HEK293 (cell line): ENCODE results near the gene CMC4.

Experiments
- GLI2 ChIP-seq: fragments of 450-650 bp; formaldehyde crosslinking; IDR thresholded peaks from 2 replicates; pipeline ENCODE4; 2017; ENCODE audit warnings: missing biosample characterization, missing genetic modification characterization, low read depth, borderline replicate concordance
- KLF8 ChIP-seq: fragments of 450-650 bp; formaldehyde crosslinking; IDR thresholded peaks from 2 replicates; pipeline ENCODE4 v1.5.1; 2016; ENCODE audit warnings: missing biosample characterization, missing genetic modification characterization
- PRDM10 ChIP-seq: fragments of 450-650 bp; formaldehyde crosslinking; IDR thresholded peaks from 2 replicates; pipeline ENCODE4 v1.5.1; 2016; ENCODE audit warnings: missing biosample characterization, missing genetic modification characterization
- SALL2 ChIP-seq: fragments of 450-650 bp; formaldehyde crosslinking; IDR thresholded peaks from 2 replicates; pipeline ENCODE4 v1.5.0; 2017; ENCODE audit warnings: missing biosample characterization, mild to moderate bottlenecking, missing genetic modification characterization, borderline replicate concordance
- SP2 ChIP-seq: fragments of 450-650 bp; formaldehyde crosslinking; IDR thresholded peaks from 2 replicates; pipeline ENCODE4 v1.5.1; 2016; ENCODE audit warnings: missing biosample characterization, missing genetic modification characterization
- SP7 ChIP-seq: fragments of 450-650 bp; formaldehyde crosslinking; IDR thresholded peaks from 2 replicates; pipeline ENCODE4 v1.5.1; 2016; ENCODE audit warnings: missing biosample characterization, missing genetic modification characterization
- ZBTB10 ChIP-seq: fragments of 450-650 bp; formaldehyde crosslinking; IDR thresholded peaks from 2 replicates; pipeline ENCODE4 v1.5.1; 2016; ENCODE audit warnings: missing biosample characterization, missing genetic modification characterization
- ZBTB20 ChIP-seq: fragments of 450-650 bp; formaldehyde crosslinking; IDR thresholded peaks from 2 replicates; pipeline ENCODE4 v1.5.1; 2016; ENCODE audit warnings: missing biosample characterization, missing genetic modification characterization
- ZBTB8A ChIP-seq: fragments of 450-650 bp; formaldehyde crosslinking; IDR thresholded peaks from 2 replicates; pipeline ENCODE4 v1.5.1; 2016; ENCODE audit warnings: missing biosample characterization, missing genetic modification characterization
- ZNF280D ChIP-seq: fragments of 450-650 bp; formaldehyde crosslinking; IDR thresholded peaks from 2 replicates; pipeline ENCODE4 v1.5.1; 2016; ENCODE audit warnings: missing biosample characterization, missing genetic modification characterization
- ZNF354C ChIP-seq: fragments of 450-650 bp; formaldehyde crosslinking; IDR thresholded peaks from 2 replicates; pipeline ENCODE4 v1.5.1; 2016; ENCODE audit warnings: missing biosample characterization, missing genetic modification characterization, low read depth, borderline replicate concordance
- ZNF518A ChIP-seq: fragments of 450-650 bp; formaldehyde crosslinking; conservative IDR thresholded peaks from 2 replicates; pipeline ENCODE4 v1.5.1; 2016; ENCODE audit warnings: low read depth, missing biosample characterization, missing genetic modification characterization
- ZNF585B ChIP-seq: fragments of 450-650 bp; formaldehyde crosslinking; IDR thresholded peaks from 2 replicates; pipeline ENCODE4 v1.5.1; 2016; ENCODE audit warnings: missing biosample characterization, missing genetic modification characterization
- ZNF600 ChIP-seq: fragments of 450-650 bp; formaldehyde crosslinking; IDR thresholded peaks from 2 replicates; pipeline ENCODE4 v1.5.1; 2016; ENCODE audit warnings: missing biosample characterization, missing genetic modification characterization
- ZNF76 ChIP-seq: fragments of 450-650 bp; formaldehyde crosslinking; IDR thresholded peaks from 2 replicates; pipeline ENCODE4; 2016; ENCODE audit warnings: low read depth, missing biosample characterization, missing genetic modification characterization, borderline replicate concordance
- TF ChIP-seq, protein P1 (sequence below): fragments of 450-650 bp; formaldehyde crosslinking; conservative IDR thresholded peaks from 2 replicates; pipeline ENCODE4 v1.5.1; 2016; ENCODE audit warnings: low read depth, missing biosample characterization, missing genetic modification characterization
- TF ChIP-seq, protein P2 (sequence below): fragments of 450-650 bp; formaldehyde crosslinking; IDR thresholded peaks from 2 replicates; pipeline ENCODE4 v1.5.1; 2016; ENCODE audit warnings: missing biosample characterization, missing genetic modification characterization

CMC4 gene

DNA sequence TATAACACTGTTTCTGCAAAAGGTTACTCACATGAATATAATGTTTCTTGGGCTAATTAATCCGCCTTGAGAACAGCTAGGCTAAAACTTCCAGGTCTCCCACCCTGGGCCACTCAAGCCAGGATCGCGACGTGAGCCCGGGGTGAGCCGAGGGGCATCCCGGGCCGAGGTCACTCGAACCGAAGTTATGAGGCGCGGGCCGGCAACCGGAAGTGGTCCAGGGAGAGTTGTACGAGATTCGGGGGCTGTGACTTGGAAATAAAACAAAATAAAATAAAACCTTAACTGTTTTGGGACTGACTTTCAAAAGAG, 317 bp downstream of the CMC4 start (continued):
- TF ChIP-seq PRDM10 (tag by site-specific recombination) (peak; percentile 52), SP7 (tag by site-specific recombination) (0 out of 2 replicates have a peak, but pooled peaks have one; percentile 12), ZNF76 (no peak), ZNF518A (tag by site-specific recombination) (no peak), SP2 (tag by site-specific recombination) (peak; percentile 20), SALL2 (tag by site-specific recombination) (no peak), ZNF280D (tag by site-specific recombination) (no peak), KLF8 (tag by site-specific recombination) (peak; percentile 39; the same call in 1 of the 2 replicates), ZBTB10 (tag by site-specific recombination) (no peak), ZNF354C (tag by site-specific recombination) (no peak), ZBTB20 (peak; percentile 56; the same call in 1 of the 2 replicates), GLI2 (tag by site-specific recombination) (no peak), ZNF585B (no peak), ZBTB8A (tag by site-specific recombination) (no peak), ZNF600 (no peak)
- TF ChIP-seq, protein P1, sequence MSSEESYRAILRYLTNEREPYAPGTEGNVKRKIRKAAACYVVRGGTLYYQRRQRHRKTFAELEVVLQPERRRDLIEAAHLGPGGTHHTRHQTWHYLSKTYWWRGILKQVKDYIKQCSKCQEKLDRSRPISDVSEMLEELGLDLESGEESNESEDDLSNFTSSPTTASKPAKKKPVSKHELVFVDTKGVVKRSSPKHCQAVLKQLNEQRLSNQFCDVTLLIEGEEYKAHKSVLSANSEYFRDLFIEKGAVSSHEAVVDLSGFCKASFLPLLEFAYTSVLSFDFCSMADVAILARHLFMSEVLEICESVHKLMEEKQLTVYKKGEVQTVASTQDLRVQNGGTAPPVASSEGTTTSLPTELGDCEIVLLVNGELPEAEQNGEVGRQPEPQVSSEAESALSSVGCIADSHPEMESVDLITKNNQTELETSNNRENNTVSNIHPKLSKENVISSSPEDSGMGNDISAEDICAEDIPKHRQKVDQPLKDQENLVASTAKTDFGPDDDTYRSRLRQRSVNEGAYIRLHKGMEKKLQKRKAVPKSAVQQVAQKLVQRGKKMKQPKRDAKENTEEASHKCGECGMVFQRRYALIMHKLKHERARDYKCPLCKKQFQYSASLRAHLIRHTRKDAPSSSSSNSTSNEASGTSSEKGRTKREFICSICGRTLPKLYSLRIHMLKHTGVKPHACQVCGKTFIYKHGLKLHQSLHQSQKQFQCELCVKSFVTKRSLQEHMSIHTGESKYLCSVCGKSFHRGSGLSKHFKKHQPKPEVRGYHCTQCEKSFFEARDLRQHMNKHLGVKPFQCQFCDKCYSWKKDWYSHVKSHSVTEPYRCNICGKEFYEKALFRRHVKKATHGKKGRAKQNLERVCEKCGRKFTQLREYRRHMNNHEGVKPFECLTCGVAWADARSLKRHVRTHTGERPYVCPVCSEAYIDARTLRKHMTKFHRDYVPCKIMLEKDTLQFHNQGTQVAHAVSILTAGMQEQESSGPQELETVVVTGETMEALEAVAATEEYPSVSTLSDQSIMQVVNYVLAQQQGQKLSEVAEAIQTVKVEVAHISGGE (tag by site-specific recombination), result 0 out of 2 replicates have a peak, but pooled peaks have one; percentile 77
- TF ChIP-seq, protein P2, sequence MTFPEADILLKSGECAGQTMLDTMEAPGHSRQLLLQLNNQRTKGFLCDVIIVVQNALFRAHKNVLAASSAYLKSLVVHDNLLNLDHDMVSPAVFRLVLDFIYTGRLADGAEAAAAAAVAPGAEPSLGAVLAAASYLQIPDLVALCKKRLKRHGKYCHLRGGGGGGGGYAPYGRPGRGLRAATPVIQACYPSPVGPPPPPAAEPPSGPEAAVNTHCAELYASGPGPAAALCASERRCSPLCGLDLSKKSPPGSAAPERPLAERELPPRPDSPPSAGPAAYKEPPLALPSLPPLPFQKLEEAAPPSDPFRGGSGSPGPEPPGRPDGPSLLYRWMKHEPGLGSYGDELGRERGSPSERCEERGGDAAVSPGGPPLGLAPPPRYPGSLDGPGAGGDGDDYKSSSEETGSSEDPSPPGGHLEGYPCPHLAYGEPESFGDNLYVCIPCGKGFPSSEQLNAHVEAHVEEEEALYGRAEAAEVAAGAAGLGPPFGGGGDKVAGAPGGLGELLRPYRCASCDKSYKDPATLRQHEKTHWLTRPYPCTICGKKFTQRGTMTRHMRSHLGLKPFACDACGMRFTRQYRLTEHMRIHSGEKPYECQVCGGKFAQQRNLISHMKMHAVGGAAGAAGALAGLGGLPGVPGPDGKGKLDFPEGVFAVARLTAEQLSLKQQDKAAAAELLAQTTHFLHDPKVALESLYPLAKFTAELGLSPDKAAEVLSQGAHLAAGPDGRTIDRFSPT, result 0 out of 2 replicates have a peak, but pooled peaks have one; percentile 11
